Astrocyte of the cerebellum (primary cell): Measurements from ENCODE around the gene GRID2.

Experiments used
- DNase-seq: peaks from one replicate; pipeline ENCODE4 v3.0.0-alpha.2; 2011; ENCODE audit warnings: low read depth
- H3K4me3 ChIP-seq: 2 replicates; pipeline ENCODE4 v1.5.1; 2011; ENCODE audit warnings: mild to moderate bottlenecking, low read depth, low read length, moderate library complexity
- CTCF ChIP-seq: IDR thresholded peaks from 2 replicates; pipeline ENCODE4 v1.5.1; 2012; ENCODE audit warnings: low read length, low read depth, moderate library complexity, mild to moderate bottlenecking; ENCODE audit errors: missing control alignments
- in situ Hi-C: cut with HindIII; loops from 2 replicates; pipeline ENCODE4 v1.10.0; 2017; ENCODE audit warnings: low sequenced_read_pairs

Gene GRID2

GRCh38 chr4:93775551-93775950 lies 1471.8 kb downstream of the GRID2 start:
- TF ChIP-seq CTCF, result no peak
- no peak for DNase-seq
- no peak overlapping the region for H3K4me3 ChIP-seq
- in situ Hi-C loops, result no loop called here

- no peak overlapping the region for H3K4me3 ChIP-seq
- no peak for TF ChIP-seq CTCF
- peak; percentile 47 for DNase-seq
- in situ Hi-C loops, result no loop called here
These were observed 1472.8 kb downstream of the GRID2 start for GRCh38 chr4:93776386-93777080.

GRCh38 chr4:93777081-93777460 lies 1473.3 kb downstream of the GRID2 start:
- no peak overlapping the region for H3K4me3 ChIP-seq
- DNase-seq, result no peak
- in situ Hi-C loops, result no loop called here
- TF ChIP-seq CTCF, result no peak

GRCh38 chr4:93779228-93779627 lies 1475.5 kb downstream of the GRID2 start:
- in situ Hi-C loops, result no loop called here
- no peak for DNase-seq
- no peak for TF ChIP-seq CTCF
- no peak overlapping the region for H3K4me3 ChIP-seq

GRCh38 chr4:93780080-93780479 lies 1476.3 kb downstream of the GRID2 start:
- DNase-seq, result no peak
- in situ Hi-C loops, result no loop called here
- no peak overlapping the region for H3K4me3 ChIP-seq
- no peak for TF ChIP-seq CTCF

- in situ Hi-C loops, result no loop called here
- no peak for TF ChIP-seq CTCF
- no peak for DNase-seq
- H3K4me3 ChIP-seq, result no peak overlapping the region
These were observed 1477.4 kb downstream of the GRID2 start for GRCh38 chr4:93781198-93781597.

- TF ChIP-seq CTCF, result no peak
- in situ Hi-C loops, result no loop called here
- no peak overlapping the region for H3K4me3 ChIP-seq
- DNase-seq, result no peak
These were observed 1482.4 kb downstream of the GRID2 start for GRCh38 chr4:93786149-93786548.
